ENCODE data around the gene C19orf25.

C19orf25 gene

GRCh38 chr19:1424192-1424955 is 54.6 kb downstream of the C19orf25 start:
- peaks cover 91% of the 10 kb centered on the region for H4K20me1 ChIP-seq (ENCODE audit: insufficient read depth, low read length)
- ATAC-seq (ENCODE audit: insufficient read depth, low read depth) = no peak

GRCh38 chr19:1423436-1424191 is 55.4 kb downstream of the C19orf25 start:
- H3K4me3 ChIP-seq (ENCODE audit: low read depth in 1 of 2, low read length in 2 of 2) = no peak overlapping the region
- H3K27me3 ChIP-seq (ENCODE audit: insufficient read depth, low read length, poor library complexity) = no peaks in the 10 kb centered on the region
- ATAC-seq (ENCODE audit: insufficient read depth, low read depth) = no peak
- TF ChIP-seq EZH2 (IDR thresholded peaks at IDR 0.05; ENCODE audit: borderline replicate concordance, low read depth, low read length, severe bottlenecking) = no peak
- no peak for TF ChIP-seq CTCF (IDR thresholded peaks at IDR 0.05; ENCODE audit: borderline replicate concordance, extremely low read depth, low read length, poor library complexity, severe bottlenecking)
- H3K9me3 ChIP-seq (ENCODE audit: insufficient read depth, low read length, severe bottlenecking) = no peaks in the 10 kb centered on the region
- no peak overlapping the region for H3K27ac ChIP-seq (ENCODE audit: low read length)
- peaks cover 95% of the 10 kb centered on the region for H3K79me2 ChIP-seq (ENCODE audit: insufficient read depth, low read length)
- no peak overlapping the region for H3K4me2 ChIP-seq (ENCODE audit: insufficient read depth, low read length)
- H4K20me1 ChIP-seq (ENCODE audit: insufficient read depth, low read length) = peaks cover 91% of the 10 kb centered on the region
- H3K4me1 ChIP-seq (ENCODE audit: insufficient read depth, low read length) = no peaks in the 10 kb centered on the region
- no peak overlapping the region for H3K9ac ChIP-seq (ENCODE audit: low read depth, low read length)
- DNase-seq = no peak
- no peak overlapping the region for H2AFZ ChIP-seq (ENCODE audit: low read depth, low read length)
- peaks cover 99% of the 10 kb centered on the region for H3K36me3 ChIP-seq (ENCODE audit: insufficient read depth, low read length)

More at GRCh38 chr19:1424192-1424955, 54.6 kb downstream of the C19orf25 start:
- Histone ChIP-seq H3K9ac (ENCODE audit: low read depth, low read length) (no peak overlapping the region), H3K4me2 (ENCODE audit: insufficient read depth, low read length) (no peak overlapping the region), H3K27ac (ENCODE audit: low read length) (no peak overlapping the region), H3K9me3 (ENCODE audit: insufficient read depth, low read length, severe bottlenecking) (no peaks in the 10 kb centered on the region), H2AFZ (ENCODE audit: low read depth, low read length) (no peak overlapping the region), H3K4me1 (ENCODE audit: insufficient read depth, low read length) (no peaks in the 10 kb centered on the region), H3K27me3 (ENCODE audit: insufficient read depth, low read length, poor library complexity) (no peaks in the 10 kb centered on the region), H3K79me2 (ENCODE audit: insufficient read depth, low read length) (peaks cover 90% of the 10 kb centered on the region), H3K4me3 (ENCODE audit: low read depth in 1 of 2, low read length in 2 of 2) (no peak overlapping the region), H3K36me3 (ENCODE audit: insufficient read depth, low read length) (peaks cover 99% of the 10 kb centered on the region)
- TF ChIP-seq EZH2 (IDR thresholded peaks at IDR 0.05; ENCODE audit: borderline replicate concordance, low read depth, low read length, severe bottlenecking) (no peak), CTCF (IDR thresholded peaks at IDR 0.05; ENCODE audit: borderline replicate concordance, extremely low read depth, low read length, poor library complexity, severe bottlenecking) (no peak)
- DNase-seq = no peak
